Testis (tissue), 2 donors: ENCODE results near the gene SHANK1.

Experiments
- CTCF ChIP-seq, 3 experiments: fragments of 450-650 bp in 2 of 3; fragments of 200-600 bp in 1 of 3; sonication (generic) in 1 of 3; IDR thresholded peaks; one replicate each; pipeline ENCODE4 v1.5.1; 2016 to 2019; ENCODE audit warnings: antibody characterized with exemption in 3 of 3, mild to moderate bottlenecking in 2 of 3, moderate library complexity in 1 of 3
- POLR2A ChIP-seq: fragments of 450-650 bp; IDR thresholded peaks from one replicate; pipeline ENCODE4 v1.6.1; 2017; ENCODE audit warnings: antibody characterized with exemption, mild to moderate bottlenecking, moderate library complexity

- no peak for TF ChIP-seq CTCF (IDR thresholded peaks at IDR 0.05)
- no peak for TF ChIP-seq POLR2A
These were observed 2.0 kb upstream of the SHANK1 start for GRCh38 chr19:50721441-50722137.
